Sigmoid colon (tissue), 7 donors: ENCODE data around the gene PLEKHH1. TPM values are rescaled to one million over a fixed set of nuclear protein-coding genes. Genes with fewer than 3 reads are reported as not detected.
"Not testable (repeated sequence)": the region's sequence is repeated elsewhere in the genome, so short reads cannot be mapped to it uniquely, and the experiment has no call there.

Experiments used
- DNase-seq: peaks from one replicate; pipeline ENCODE4 v3.0.0-alpha.2; 2019
- H3K27ac ChIP-seq, 4 donors: fragments of 200-600 bp; sonication (generic); one replicate each; pipeline ENCODE4 v1.5.1; 2016 to 2019; ENCODE audit warnings: mild to moderate bottlenecking in 1 of 4
- H3K27me3 ChIP-seq, 3 donors: fragments of 200-600 bp; sonication (generic); one replicate each; pipeline ENCODE4 v1.5.1; 2019; ENCODE audit warnings: mild to moderate bottlenecking in 1 of 3
- H3K36me3 ChIP-seq, 4 donors: fragments of 200-600 bp; sonication (generic); one replicate each; pipeline ENCODE4 v1.5.1; 2016 to 2019
- H3K4me1 ChIP-seq, 4 donors: fragments of 200-600 bp; sonication (generic); one replicate each; pipeline ENCODE4 v1.5.1; 2017 to 2019
- H3K4me3 ChIP-seq, 4 donors: fragments of 200-600 bp; sonication (generic); one replicate each; pipeline ENCODE4 v1.5.1; 2017 to 2019; ENCODE audit warnings: mild to moderate bottlenecking in 2 of 4, moderate library complexity in 1 of 4
- H3K9me3 ChIP-seq, 4 donors: fragments of 200-600 bp in 3 of 4; sonication (generic) in 3 of 4; one replicate each; pipeline versions ENCODE4 v1.5.1 to v1.6.1; 2013 to 2019
- EP300 ChIP-seq, 4 donors: sonication (generic); formaldehyde crosslinking; IDR thresholded peaks; one replicate each; pipeline ENCODE4 v1.6.1; 2017; ENCODE audit warnings: antibody characterized with exemption in 4 of 4
- POLR2A ChIP-seq, 2 donors: fragments of 450-650 bp; IDR thresholded peaks; one replicate each; pipeline ENCODE4 v1.6.1; 2016; ENCODE audit warnings: antibody characterized with exemption in 2 of 2, mild to moderate bottlenecking in 2 of 2, moderate library complexity in 2 of 2
- POLR2AphosphoS5 ChIP-seq, 4 donors: sonication (generic); formaldehyde crosslinking; IDR thresholded peaks; one replicate each; pipeline ENCODE4 v1.6.1; 2017; ENCODE audit warnings: antibody characterized with exemption in 4 of 4
- WGBS, 2 donors: extraction: QIAGEN DNeasy Blood & Tissue Kit; methylation state at CpG; one replicate each; pipeline ENCODE4 v1.1.7; 2013; 5-methylcytosine and 5-hydroxymethylcytosine counted together
- intact Hi-C: fragments of 100-400 bp; cut with DNase I; formaldehyde crosslinking; loops from one replicate; pipeline ENCODE4 v1.15.1; 2023
- polyA plus RNA-seq, 3 donors: library from polyadenylated mRNA; stranded (reverse); fragments of 200-250 nt; gene quantifications; one replicate each; pipeline ENCODE4 v1.2.3, GENCODE V29; 2013
- total RNA-seq, 4 donors: library from RNA; depleted of rRNA; stranded (reverse); fragments of >200 nt; gene quantifications; one replicate each; pipeline ENCODE4 v1.1.0, GENCODE V29; 2016
- TF ChIP-seq, protein P1 (sequence below), 4 experiments: fragments of 450-650 bp in 3 of 4; fragments of 200-600 bp in 1 of 4; IDR thresholded peaks; one replicate each; pipeline ENCODE4 v1.5.1; 2016 to 2019; ENCODE audit warnings: antibody characterized with exemption in 4 of 4, mild to moderate bottlenecking in 3 of 4, moderate library complexity in 2 of 4
- donor health status: healthy with polysubstance abuse.
- donor health status: Bipolar disorder and iron deficiency.
- donor health status: healthy.

The PLEKHH1 gene
- total and polyA plus RNA-seq, 7 donors, result 2.0 to 25.3 (median 8.0) TPM

- peak; percentile 94 for DNase-seq
Measured at GRCh38 chr14:67599698-67600561, 66.8 kb downstream of the PLEKHH1 start, which contains the start of gene PIGH. PIGH (minus strand) TSS chr14:67600268; CDS start chr14:67600203, 65 bp downstream.

DNA sequence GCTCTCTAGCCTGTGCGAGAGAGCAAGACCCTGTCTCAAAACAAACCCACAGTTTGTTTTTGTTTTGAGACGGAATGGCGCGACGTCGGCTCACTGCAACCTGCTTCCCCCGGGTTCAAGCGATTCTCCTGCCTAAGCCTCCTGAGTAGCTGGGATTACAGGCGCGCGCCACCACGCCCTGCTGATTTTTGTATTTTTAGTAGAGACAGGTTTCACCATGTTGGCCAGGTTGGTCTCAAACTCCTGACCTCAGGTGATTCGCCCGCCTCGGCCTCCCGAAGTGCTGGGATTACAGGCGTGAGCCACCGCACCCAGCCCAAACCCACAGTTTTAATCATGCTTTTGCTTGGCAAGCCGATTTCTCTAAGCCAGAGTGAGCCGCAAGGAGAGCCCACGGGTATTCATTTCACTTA lies 67.5 kb downstream of the PLEKHH1 start:
- Histone ChIP-seq H3K27ac (peak overlapping the region; percentile 88 to 96 (median 94)), H3K4me1 (peaks cover 0 to 17% (median 8%) of the 10 kb centered on the region in 4 donors), H3K4me3 (peak overlapping the region; percentile 77 to 96 (median 90))
- not testable (repeated sequence) for H3K36me3 ChIP-seq, DNase-seq, H3K27me3 ChIP-seq, H3K9me3 ChIP-seq
- 86 to 91% methylated on average over 21 of the region's 21 CpGs for WGBS, 2 donors
- intact Hi-C loops, result loop anchor here (5.0 kb wide), 2 partner anchors 72 to 97 kb away; partner anchors contain the start of genes RDH11 and VTI1B

More at GRCh38 chr14:67599698-67600561, 66.8 kb downstream of the PLEKHH1 start, which contains the start of gene PIGH:
- TF ChIP-seq EP300 (IDR thresholded peaks at IDR 0.05), result no peak
- peak; percentile 78 to 94 (median 86) for TF ChIP-seq POLR2AphosphoS5 (IDR thresholded peaks at IDR 0.05)
- TF ChIP-seq, protein P1, sequence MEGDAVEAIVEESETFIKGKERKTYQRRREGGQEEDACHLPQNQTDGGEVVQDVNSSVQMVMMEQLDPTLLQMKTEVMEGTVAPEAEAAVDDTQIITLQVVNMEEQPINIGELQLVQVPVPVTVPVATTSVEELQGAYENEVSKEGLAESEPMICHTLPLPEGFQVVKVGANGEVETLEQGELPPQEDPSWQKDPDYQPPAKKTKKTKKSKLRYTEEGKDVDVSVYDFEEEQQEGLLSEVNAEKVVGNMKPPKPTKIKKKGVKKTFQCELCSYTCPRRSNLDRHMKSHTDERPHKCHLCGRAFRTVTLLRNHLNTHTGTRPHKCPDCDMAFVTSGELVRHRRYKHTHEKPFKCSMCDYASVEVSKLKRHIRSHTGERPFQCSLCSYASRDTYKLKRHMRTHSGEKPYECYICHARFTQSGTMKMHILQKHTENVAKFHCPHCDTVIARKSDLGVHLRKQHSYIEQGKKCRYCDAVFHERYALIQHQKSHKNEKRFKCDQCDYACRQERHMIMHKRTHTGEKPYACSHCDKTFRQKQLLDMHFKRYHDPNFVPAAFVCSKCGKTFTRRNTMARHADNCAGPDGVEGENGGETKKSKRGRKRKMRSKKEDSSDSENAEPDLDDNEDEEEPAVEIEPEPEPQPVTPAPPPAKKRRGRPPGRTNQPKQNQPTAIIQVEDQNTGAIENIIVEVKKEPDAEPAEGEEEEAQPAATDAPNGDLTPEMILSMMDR (IDR thresholded peaks at IDR 0.05), result peak; percentile 35 to 56 (median 46)
- peak; percentile 56 to 80 for TF ChIP-seq POLR2A (IDR thresholded peaks at IDR 0.05)
- Histone ChIP-seq H3K27me3 (no peaks in the 10 kb centered on the region), H3K36me3 (no peaks in the 10 kb centered on the region), H3K9me3 (no peaks in the 10 kb centered on the region), H3K4me1 (peaks cover 0 to 17% (median 8%) of the 10 kb centered on the region in 4 donors), H3K27ac (peak within 1 kb of the TSS; percentile 88 to 96 (median 94)), H3K4me3 (peak within 1 kb of the TSS; percentile 77 to 96 (median 90))
- WGBS, 2 donors, result 2 to 4% methylated on average over 77 of the region's 77 CpGs
- intact Hi-C loops, result loop anchor here (5.0 kb wide), 2 partner anchors 72 to 97 kb away; partner anchors contain the start of genes RDH11 and VTI1B

DNA sequence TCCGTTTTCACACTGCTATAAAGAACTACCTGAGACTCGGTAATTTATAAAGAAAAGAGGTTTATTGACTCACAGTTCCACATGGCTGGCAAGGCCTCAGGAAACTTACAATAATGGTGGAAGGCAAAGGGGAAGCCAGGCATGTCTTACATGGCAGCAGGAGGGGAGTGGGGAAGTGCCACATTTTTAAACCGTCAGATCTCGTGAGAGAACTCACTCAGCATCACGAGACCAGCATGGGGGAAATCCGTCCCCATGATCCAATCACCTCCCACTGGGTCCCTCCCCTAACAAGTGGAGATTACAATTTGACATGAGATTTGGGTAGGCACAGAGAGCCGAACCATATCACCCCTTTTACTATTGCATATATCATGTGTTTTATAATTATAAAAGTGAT lies 69.0 kb downstream of the PLEKHH1 start:
- no peak for DNase-seq
- intact Hi-C loops, result loop anchor here (5.0 kb wide), 2 partner anchors 70 to 95 kb away; partner anchors contain the start of genes RDH11 and VTI1B
- Histone ChIP-seq H3K4me3 (no peak overlapping the region), H3K4me1 (peaks cover 0 to 17% (median 8%) of the 10 kb centered on the region in 4 donors), H3K27ac (no peak overlapping the region), H3K9me3 (no peaks in the 10 kb centered on the region), H3K36me3 (no peaks in the 10 kb centered on the region), H3K27me3 (no peaks in the 10 kb centered on the region)
- TF ChIP-seq, protein P1 (IDR thresholded peaks at IDR 0.05), result no peak
- TF ChIP-seq POLR2A (IDR thresholded peaks at IDR 0.05) (no peak), EP300 (IDR thresholded peaks at IDR 0.05) (no peak)
- WGBS, 2 donors, result 71 to 83% methylated on average over 7 of the region's 7 CpGs

GRCh38 chr14:67602995-67603545 lies 70.0 kb downstream of the PLEKHH1 start:
- Histone ChIP-seq H3K9me3 (no peaks in the 10 kb centered on the region), H3K27me3 (no peaks in the 10 kb centered on the region), H3K4me3 (no peak overlapping the region), H3K36me3 (no peaks in the 10 kb centered on the region), H3K27ac (no peak overlapping the region), H3K4me1 (peaks cover 0 to 17% (median 8%) of the 10 kb centered on the region in 4 donors)
- DNase-seq, result no peak
- WGBS, 2 donors, result 60 to 73% methylated on average over 5 of the region's 5 CpGs
- intact Hi-C loops, result loop anchor here (5.0 kb wide), 2 partner anchors 69 to 94 kb away; partner anchors contain the start of genes RDH11 and VTI1B
- TF ChIP-seq, protein P1 (IDR thresholded peaks at IDR 0.05), result no peak
- TF ChIP-seq POLR2A (IDR thresholded peaks at IDR 0.05) (no peak), EP300 (IDR thresholded peaks at IDR 0.05) (no peak), POLR2AphosphoS5 (IDR thresholded peaks at IDR 0.05) (no peak)

DNA sequence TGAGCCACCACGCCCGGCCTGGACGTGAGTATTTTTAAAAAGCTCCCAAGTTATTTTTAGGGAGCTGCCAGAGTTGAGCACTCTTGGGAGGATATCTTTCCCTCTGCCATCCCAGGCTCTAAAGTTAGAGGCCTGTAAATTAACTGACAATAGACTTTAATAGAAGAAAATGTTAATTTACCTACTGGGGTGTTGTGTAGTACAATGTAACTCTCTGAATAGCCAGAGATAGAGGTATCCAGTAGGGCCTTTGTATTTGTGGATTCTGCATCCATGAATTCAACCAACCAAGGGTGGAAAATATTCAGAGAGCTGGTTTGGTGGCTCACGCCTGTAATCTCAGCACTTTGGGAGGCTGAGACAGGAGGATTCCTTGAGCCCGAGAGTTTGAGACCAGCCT lies 74.6 kb downstream of the PLEKHH1 start:
- no peak overlapping the region for H3K4me3 ChIP-seq
- intact Hi-C loops, result no loop called here
- no peaks in the 10 kb centered on the region for H3K36me3 ChIP-seq
- TF ChIP-seq EP300 (IDR thresholded peaks at IDR 0.05) (no peak), POLR2A (IDR thresholded peaks at IDR 0.05) (no peak), POLR2AphosphoS5 (IDR thresholded peaks at IDR 0.05) (no peak)
- TF ChIP-seq, protein P1 (IDR thresholded peaks at IDR 0.05), result no peak
- 94 to 96% methylated on average over 5 of the region's 5 CpGs for WGBS, 2 donors
- H3K27ac ChIP-seq, result no peak overlapping the region
- H3K9me3 ChIP-seq, result no peaks in the 10 kb centered on the region
- no peaks in the 10 kb centered on the region for H3K4me1 ChIP-seq
- DNase-seq, result no peak
- no peaks in the 10 kb centered on the region for H3K27me3 ChIP-seq
